GM19043 (cell line): ENCODE results near the gene HSPA1L.
A peak's percentile ranks its signal among the peaks of the same experiment; 100 is the strongest.
"Not testable (repeated sequence)": the region's sequence is repeated elsewhere in the genome, so short reads cannot be mapped to it uniquely, and the experiment has no call there.

Experiments
- ATAC-seq: cut with Tn5 transposase; IDR thresholded peaks from one replicate; pipeline ENCODE4 v1.9.1; 2021; ENCODE audit warnings: low read depth; ENCODE audit not compliant: unreplicated experiment

The HSPA1L gene

DNA sequence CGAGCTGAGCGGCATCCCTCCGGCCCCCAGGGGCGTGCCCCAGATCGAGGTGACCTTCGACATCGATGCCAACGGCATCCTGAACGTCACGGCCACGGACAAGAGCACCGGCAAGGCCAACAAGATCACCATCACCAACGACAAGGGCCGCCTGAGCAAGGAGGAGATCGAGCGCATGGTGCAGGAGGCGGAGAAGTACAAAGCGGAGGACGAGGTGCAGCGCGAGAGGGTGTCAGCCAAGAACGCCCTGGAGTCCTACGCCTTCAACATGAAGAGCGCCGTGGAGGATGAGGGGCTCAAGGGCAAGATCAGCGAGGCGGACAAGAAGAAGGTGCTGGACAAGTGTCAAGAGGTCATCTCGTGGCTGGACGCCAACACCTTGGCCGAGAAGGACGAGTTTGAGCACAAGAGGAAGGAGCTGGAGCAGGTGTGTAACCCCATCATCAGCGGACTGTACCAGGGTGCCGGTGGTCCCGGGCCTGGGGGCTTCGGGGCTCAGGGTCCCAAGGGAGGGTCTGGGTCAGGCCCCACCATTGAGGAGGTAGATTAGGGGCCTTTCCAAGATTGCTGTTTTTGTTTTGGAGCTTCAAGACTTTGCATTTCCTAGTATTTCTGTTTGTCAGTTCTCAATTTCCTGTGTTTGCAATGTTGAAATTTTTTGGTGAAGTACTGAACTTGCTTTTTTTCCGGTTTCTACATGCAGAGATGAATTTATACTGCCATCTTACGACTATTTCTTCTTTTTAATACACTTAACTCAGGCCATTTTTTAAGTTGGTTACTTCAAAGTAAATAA lies 2.2 kb upstream of the HSPA1L start:
- not testable (repeated sequence) for ATAC-seq

DNA sequence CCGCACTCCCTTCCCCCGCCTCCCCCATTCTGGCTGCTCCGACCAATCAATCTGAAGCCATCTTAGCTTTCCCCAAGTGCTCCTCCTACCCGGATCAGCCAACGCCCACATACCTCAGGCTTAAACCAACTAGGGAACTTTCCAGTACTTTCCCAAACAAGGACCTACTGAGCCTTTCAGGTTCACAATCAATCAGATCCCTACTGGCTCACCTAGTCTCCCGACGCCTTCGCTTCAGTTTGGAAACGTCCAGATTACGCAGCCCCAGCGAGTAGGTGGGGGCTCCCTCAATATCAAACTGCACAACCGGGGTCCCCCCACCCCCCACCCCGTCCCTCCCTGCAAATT lies 432 bp downstream of the HSPA1L start:
- ATAC-seq = no peak

DNA sequence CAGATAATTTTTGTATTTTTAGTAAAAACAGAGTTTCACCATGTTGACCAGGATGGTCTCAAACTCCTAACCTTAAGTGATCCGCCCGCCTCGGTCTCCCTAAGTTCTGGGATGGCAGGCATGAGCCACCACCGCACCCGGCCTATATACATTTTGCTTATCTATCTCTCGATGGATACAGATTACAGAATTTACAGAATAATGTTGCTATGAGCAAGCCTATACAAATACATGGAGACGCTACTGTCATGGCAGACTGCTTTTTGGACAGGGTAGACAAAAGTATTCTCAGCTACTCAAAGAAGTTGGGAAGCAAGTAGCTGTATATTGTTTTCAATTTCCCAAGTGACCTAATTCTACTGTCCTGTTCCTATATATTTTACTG lies 1.6 kb downstream of the HSPA1L start:
- ATAC-seq = no peak

DNA sequence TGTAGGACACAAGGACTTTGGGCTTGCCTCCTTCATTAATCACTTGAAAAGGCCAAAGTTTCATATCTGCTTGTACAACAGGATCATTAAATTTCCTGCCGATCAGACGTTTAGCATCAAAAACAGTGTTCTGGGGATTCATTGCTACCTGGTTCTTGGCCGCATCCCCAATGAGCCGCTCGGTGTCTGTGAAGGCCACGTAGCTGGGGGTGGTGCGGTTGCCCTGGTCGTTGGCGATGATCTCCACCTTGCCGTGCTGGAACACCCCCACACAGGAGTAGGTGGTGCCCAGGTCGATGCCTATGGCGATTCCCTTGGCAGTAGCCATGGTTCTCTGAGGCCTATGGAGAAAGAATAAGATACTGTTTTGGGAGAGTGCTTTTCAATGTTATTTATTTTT lies 3.4 kb downstream of the HSPA1L start:
- ATAC-seq = no peak

DNA sequence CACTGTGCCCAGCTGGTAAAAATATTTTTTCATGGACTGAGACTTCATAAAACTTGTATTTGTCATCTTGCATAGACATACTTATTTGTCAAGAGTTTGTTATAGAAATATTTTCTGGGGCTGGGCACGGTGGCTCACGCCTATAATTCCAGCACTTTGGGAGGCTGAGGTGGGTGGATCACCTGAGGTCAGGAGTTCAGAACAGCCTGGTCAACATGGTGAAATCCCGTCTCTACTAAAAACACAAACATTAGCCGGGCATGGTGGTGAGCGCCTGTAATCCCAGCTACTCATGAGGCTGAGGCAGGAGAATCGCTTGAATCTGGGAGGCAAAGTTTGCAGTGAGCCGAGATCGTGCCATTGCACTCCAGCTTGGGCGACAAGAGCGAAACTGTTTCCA lies 6.5 kb downstream of the HSPA1L start:
- not testable (repeated sequence) for ATAC-seq

DNA sequence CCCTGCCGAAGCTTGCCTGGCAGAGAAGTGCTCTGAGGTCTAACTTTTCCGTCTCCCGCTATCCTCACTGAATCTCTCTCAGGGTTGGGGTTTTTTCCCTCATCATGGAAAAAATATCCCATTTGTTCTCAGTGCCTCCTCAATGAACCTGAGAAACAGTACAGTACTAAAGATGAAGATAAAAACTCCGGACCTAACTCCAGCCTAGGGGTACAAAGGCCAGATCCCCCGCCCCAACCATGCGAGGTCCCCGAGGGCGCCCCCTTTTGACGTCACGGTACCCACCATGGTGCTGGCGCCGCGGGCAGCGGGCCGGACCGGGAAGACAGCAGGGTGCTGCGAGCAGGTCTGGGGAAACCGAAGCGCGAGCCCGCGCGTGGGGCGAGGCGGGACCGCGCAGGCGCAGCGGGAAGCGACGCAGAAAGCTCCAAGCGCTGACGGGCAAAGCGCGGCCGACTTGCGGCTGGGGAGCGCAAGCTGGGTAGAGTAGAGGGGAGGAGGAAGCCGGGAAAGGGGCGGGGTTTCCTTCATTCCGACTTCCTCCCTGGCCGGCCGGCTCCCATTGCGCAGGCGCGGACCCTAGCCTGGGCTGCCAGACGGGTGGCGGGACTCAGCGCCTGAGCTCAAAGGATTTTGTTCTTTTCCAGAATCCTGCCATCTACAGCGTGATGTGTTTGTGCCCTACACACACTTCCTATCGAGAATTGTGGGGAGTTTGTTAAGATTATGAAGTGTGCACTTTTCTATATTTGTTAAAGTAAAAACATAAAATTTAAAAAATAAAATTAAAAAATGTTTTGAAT lies 8.4 kb downstream of the HSPA1L start, which contains the start of gene LSM2:
Gene LSM2 (minus strand): TSS at position 497 of the 803 bp plus-strand sequence. CDS start 209 bp downstream, at position 288.
- ATAC-seq = peak; percentile 81

DNA sequence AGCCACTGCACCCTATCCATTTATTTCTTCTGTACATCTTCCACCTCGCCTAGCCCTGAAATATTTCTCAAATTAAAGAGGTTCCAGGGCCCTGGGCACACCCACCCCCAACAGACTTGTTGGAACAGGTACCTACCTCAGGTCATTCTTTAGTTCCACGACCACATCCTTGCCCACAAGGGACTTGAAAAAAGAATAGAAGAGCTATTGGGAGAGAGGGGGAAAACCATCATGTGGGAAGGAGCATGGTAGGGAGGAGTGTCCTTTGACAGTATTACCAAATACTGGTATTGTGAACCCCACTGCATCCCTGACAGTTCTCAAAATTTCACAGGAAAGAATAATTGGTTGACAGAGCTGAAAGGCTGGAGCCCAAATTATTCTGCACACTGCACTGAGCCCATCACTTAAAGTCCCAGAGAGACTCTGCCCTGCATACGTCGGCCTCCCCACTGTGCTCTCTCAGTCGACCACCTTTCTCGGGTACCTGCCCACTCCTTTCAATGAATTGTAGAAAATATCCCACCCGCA lies 9.1 kb downstream of the HSPA1L start:
- no peak for ATAC-seq

DNA sequence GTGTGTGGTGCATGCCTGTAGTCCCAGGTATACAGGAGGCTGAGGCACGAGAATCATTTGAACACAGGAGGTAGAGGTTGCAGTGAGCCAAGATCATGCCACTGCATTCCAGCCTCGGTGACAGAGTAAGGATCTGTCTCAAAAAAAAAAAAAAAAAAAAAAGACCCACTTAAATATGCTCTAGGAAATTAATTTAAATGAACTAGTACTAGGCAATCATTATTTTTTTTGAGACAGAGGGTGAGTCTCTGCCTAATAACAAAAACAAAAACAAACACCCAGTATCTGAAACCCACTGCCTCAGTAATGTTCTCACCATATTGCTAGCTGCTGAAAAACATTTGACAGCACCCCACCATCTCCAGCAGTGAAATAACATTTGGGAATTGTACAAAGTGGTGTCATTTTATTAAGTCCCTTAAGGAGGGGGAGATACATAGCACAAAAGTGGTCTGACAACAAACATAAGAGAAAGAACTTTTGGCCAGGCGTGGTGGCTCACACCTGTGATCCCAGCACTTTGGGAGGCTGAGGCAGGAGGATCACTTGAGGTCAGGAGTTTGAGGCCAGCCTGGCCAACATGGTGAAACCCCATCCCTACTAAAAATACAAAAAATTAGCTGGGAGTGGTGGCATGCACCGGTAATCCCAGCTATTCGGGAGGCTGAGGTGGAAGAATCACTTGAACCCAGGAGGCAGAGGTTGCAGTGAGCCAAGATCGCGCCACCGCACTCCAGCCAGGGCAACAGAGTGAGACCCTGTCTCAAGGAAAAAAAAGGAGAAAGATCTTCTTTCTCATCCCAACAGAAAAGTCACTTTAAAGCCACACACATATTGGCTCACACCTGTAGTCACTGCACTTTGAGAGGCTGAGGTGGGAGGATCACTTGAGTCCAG lies 13.8 kb downstream of the HSPA1L start:
- ATAC-seq = not testable (repeated sequence)

DNA sequence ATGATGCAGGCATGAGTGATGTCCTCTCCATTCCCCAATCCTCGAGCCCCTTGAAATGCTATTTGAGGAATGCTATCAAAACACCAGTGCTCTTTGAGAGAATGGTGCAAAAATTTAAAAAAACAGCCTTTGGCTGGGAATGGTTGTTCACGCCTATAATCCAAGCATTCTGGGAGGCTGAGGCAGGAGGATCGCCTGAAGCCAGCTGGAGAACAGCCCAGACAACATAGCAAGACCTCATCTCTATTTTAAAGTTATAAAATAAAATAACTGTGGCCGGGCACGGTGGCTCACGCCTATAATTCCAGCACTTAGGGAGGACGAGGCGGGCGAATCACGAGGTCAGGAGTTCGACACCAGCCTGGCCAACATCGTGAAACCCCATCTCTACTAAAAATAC lies 15.3 kb downstream of the HSPA1L start:
- ATAC-seq = no peak

DNA sequence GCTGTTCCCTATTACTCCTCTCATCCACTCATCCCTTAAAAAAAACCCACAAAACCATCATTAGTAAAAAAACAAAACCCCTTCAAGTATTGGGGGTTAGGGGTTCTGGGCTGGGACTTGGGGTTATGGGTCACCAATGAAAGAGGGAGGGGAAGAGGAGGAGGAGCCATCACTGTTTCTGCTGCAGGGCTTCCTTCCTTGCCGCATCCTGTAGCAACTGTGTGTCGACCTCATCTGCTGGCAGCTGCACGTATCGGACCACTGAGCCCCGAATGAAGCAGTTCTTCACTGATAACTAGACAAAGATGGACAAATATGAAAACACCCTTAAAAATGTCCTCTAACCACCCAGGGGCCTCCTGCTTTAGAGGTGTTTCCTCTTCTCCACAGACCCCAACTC lies 17.5 kb downstream of the HSPA1L start:
- ATAC-seq = no peak

DNA sequence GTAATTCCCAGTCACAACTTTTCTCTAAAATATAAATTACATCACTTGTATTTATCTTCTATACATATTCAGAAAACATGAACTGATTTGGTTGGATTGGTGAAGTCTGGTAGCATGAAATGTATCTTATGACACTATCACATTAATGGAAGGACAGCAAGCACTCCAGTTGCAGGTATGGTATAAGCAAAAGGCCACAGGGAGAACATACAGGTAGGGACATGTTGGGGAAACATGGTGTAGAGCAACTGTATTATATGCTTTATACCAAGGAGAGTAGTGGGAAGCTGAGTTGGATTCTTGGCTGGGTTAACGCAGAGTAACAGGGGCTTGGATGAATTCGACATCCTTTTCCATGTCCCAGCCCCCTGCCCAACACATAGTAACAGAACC lies 18.1 kb downstream of the HSPA1L start:
- no peak for ATAC-seq

DNA sequence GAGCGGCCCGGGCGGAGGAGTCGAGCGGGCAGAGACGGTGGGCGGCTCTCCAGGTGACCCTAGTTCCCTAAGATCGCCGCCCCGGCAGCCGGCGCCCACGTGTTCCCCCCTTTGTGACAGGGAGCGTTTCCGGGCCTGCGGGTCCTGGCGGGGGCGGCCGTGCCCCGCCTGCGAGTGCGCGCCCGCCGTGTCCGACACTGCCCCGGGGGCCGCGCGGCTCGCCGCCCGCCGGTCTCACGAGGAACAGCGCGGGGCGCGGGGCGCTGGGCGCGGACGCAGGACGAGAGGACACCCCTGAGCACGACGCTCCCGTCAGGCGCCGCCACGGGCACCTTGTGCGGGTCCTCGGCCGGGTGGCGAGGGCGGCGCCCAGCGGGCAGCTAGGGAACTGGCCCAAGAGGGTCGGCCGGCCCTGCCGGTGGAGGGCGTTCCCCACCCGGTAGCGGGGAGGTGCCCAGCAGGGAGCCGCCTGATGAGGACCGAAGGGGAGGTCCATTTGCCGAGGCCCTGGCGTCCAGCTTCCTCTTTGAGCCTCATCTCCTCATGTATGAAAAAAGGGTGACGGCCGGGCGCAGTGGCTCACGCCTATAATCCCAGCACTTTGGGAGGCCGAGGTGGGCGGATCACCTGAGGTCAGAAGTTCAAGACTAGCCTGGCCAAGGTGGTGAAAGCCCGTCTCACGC lies 19.3 kb downstream of the HSPA1L start, which contains the start of gene VARS1:
Gene VARS1 (minus strand): TSS at position 137 of the 683 bp plus-strand sequence. CDS start 535 bp downstream, outside the sequence.
- no peak for ATAC-seq

DNA sequence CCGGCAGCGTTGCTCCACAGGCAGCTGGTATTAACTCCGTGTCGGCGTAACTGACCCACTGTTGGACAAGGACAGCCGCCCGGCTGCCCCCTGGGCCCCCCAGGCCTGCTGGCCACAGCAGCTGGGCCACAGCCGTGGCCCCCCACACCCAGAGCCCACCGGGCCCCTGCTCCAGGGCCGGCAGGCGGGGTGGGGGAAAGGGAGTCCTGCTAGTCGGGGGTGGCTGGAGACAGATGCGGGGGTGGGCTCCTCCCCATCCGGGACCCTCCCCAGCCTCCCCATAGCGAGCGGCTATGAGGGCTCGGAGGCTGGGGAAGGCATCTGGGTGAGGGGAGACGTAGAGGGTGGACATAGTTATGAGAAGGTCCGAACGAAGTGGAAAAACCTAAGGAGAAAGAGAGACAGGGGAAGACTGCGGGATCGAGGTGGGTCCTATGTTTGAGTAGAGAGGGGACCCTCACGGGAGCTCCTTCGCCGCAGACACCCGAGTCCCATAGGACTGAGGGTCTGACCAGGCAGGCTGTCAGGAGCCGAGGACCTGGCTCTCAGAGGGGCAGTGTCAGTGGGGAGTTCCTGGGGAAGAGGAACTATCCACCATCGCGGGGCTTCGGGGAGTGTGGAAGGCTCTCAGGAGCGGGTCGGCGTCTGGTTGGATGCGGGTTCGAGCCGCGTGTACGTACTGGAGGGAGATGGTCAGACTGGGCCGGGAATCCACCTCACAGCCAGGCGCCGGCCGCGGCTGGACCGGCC lies 20.0 kb downstream of the HSPA1L start:
- no peak for ATAC-seq

DNA sequence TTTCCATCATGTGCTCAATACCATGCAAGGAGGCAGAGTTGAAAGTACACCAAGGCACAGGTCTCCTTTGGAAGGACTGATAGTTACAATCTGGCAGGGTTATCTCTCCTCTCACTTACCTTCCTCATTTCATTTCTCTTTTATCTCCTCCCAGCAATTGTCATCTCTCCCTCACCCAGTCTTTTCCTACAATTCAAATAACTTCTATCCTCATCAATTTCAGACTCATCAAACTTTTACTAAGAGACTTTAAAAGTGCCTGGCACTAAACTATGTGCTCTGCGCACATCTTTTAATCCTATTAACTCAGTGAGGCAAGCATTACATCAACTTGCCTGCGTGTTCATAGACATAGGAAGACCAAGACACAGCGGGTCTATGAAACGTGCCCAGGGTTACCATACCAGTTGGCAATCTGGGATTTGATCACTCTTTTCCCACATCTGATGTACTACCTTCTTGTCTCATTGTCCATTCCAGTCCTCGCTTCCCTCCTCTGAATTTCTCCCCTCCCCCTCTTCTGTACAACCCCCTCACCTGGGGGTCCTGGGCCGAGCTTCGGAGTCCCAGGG lies 20.7 kb downstream of the HSPA1L start:
- no peak for ATAC-seq

DNA sequence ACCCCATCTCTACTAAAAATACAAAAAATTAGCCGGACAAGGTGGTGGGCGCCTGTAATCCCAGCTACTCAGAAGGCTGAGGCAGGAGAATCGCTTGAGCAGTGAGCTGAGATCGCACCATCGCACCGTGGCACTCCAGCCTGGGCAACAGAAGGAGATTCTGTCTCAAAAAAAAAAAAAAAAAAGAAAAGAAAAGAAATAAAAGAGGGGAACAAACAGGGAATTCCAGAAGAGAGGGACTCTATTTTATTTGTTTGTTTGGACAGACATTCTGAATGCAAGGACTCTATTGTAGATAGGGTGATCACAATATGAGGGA lies 21.2 kb downstream of the HSPA1L start:
- not testable (repeated sequence) for ATAC-seq

DNA sequence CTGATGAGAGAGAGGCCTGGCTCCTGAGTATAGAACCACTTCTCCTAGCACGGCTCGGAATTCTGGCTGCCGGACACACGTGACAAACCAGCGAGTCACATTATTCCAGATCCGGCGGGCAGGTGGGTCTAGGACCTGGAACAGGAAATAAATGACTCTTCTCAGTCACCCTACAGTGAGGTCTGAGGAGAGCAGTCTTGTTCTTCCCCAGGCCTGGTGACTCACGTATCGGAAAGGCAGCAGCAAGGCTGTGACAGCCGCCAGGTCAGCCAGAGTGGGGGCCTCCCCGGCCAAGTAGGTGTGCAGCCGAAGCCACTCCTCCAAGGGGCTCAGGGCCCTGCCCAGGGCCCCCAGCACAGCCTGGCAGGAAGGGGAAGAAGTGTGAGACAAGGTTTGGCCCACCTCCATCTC lies 22.3 kb downstream of the HSPA1L start:
- no peak for ATAC-seq

DNA sequence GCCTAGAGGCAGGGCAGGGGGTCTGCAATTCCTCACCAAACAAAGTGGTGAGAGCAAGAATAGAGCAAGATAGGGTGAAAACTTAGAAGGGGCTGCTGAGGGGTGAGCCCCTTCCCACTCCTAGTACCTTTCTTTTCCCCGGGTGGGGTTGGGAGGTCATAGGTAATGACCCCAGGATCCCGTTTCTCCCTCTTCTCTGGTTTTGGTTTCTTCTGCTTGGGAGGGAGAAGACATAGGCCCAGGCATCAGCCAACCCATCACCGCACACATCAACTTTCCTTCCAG lies 23.1 kb downstream of the HSPA1L start:
- no peak for ATAC-seq

DNA sequence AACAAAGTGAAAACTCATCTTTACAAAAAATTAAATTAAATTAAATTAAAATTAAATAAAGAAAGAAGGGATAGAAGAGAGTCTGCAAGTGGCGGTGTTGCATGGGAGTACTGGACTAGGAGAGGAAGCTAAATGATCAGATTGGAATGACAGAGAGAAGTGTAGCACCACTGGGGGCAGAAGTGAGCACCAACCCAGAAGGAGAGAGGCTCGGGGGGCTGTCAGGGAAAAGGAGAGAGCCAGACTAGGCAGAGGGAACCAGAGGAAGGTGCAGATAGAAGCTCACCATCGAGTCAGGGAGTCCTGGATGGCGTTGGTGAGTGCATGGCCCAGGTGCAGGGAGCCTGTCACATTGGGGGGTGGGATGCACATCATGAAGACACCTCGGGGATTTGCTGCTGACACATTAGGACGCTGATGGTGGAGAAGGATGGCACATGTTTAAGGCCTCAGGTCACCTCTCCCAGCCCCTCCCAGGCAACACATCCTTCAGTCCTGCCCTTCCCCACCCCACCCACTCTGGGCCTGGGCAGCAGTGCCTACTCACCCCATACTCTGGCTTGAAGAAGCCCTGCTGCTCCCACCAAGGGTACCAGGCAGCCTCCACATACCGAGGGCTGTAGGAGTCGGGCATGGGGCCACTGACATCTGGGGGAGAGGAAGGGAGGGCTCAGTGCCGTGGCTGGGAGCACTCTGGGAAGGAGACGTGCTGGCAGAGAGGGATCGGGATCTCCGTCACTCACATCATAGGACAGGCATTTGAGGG lies 23.6 kb downstream of the HSPA1L start:
- no peak for ATAC-seq

DNA sequence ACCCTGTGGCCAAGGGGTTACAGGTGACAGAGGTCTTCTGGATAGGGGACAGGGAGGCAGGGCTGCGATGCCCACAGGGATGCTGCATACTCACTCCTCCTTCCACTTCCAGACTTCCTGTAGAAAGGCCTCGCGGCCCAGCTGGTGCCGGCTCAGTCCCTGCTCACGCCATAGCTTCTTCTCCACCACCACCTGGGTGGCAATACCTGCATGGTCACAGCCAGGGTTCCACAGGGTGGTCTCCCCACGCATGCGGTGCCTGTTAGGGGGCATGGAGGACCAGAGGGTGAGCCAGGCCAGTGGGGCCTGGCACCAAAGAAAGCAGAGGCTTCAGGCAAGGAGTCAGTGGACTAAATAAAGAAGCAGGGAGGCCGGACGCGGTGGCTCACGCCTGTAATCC lies 29.6 kb downstream of the HSPA1L start:
- ATAC-seq = no peak
